ENCODE results near the gene DUSP10.

The DUSP10 gene

DNA sequence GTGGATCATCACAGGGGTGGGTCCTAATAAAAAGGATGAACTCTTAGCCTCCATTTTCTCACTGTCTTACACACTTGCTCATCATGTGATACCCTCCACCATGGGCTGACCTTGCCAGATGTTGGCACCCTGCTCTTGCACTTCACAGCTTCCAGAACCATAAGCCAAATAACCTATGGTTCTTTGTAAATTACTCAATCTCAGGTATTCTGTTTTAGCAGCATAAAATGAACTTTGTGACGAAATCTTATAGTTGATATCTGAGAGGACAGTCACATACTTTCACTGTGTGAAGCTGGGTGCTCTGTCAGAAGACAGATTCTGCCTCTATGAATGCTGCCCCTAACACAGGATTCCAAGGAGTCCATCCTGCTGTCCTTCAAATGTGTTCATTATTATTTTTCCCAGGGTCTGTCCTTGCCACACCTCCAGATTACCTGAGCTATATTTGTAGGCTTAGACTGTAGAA, 13.8 kb downstream of the DUSP10 start:
- no peak for DNase-seq

DNA sequence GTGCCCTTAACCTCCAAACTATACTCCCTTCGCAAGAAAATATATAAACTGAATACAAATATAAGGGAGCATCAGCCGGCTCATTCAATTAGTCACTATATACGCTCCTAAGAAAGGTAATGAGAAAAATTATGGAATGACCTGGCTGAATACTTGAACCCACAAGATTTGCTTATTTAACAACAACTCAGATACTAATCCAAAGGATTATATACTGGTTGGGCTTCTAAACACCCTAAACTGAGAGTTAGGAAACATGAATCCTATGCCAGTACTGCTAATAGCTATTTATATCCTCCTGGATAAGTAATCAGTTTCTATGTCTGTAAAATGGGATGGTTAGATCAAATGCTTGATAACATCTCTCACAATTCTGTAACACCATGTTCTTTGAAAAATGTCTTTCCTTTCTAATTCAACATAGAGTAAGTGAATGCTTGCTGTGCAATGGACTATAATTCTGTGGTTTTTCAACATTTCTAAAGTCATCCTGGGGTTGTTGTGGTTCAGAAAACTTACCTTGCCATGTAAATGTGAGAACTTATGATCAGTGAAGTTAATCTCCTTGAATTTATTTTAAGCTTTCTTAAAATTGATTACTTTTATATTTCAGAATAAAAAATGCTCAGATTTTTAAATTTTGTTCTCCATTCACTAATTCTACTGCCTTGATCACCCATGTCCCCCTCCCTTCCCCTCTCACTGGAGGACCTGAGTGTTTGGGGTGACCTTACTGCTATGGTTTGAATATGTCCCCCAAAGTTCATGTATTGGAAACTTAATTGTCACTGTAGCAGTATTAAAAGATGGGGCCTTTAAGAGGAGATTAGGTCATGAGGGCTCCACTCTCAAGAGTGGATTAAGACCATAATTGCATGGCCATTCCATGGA, 14.5 kb downstream of the DUSP10 start:
- DNase-seq = no peak

GRCh38 chr1:221725735-221726672, 15.9 kb downstream of the DUSP10 start:
- peak; percentile 25 for DNase-seq

GRCh38 chr1:221724931-221725605, 16.8 kb downstream of the DUSP10 start:
- no peak for DNase-seq

- no peak for DNase-seq
Observed at GRCh38 chr1:221723848-221724236, 18.0 kb downstream of the DUSP10 start.

DNA sequence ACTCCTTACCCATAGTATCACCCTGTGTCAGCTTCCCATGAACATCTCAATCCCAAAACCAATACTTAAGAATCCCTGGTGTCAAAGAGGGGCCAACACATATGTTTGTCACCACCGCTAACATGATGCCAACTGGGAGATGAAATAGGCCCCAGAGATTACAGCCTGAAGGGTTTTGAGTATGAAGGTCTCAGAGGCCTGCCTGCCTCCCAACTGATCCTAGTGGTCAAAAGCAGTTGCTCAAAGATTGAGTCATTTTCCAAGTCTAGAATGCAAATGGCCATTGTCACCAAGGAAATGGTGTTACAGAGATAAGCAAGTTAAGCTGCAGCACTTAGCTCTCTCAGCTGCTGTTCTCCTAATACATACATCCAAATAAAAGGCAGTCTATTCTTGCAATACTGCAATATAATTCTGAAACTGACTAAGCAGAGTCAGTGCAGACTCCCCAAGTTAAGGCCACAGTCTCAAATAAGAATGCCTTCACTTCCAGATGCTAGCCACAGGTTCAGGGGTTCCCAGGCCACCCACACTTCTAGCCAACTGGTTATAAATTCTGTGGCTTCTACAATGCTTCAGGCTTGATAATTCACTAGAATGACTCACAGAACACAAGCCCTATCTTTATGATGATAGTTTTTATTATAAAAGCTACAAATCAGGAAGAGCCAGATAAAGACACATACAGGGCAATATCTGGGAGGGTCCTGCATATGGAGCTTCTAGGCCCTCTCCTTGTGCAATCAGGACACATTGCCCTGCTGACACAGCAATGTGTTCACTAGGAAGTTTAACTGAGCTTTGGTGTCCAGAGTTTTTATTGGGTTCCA, 18.7 kb downstream of the DUSP10 start:
- DNase-seq = peak; percentile 31

GRCh38 chr1:221722254-221723017, 19.5 kb downstream of the DUSP10 start:
- DNase-seq = no peak

GRCh38 chr1:221720545-221720944, 21.3 kb downstream of the DUSP10 start:
- no peak for DNase-seq

GRCh38 chr1:221719987-221720386, 21.9 kb downstream of the DUSP10 start:
- DNase-seq = no peak

- no peak for DNase-seq
Observed at GRCh38 chr1:221719278-221719597, 22.7 kb downstream of the DUSP10 start.

- DNase-seq = no peak
Observed at GRCh38 chr1:221718381-221719277, 23.3 kb downstream of the DUSP10 start.

GRCh38 chr1:221717485-221717853, 24.4 kb downstream of the DUSP10 start:
- no peak for DNase-seq

DNA sequence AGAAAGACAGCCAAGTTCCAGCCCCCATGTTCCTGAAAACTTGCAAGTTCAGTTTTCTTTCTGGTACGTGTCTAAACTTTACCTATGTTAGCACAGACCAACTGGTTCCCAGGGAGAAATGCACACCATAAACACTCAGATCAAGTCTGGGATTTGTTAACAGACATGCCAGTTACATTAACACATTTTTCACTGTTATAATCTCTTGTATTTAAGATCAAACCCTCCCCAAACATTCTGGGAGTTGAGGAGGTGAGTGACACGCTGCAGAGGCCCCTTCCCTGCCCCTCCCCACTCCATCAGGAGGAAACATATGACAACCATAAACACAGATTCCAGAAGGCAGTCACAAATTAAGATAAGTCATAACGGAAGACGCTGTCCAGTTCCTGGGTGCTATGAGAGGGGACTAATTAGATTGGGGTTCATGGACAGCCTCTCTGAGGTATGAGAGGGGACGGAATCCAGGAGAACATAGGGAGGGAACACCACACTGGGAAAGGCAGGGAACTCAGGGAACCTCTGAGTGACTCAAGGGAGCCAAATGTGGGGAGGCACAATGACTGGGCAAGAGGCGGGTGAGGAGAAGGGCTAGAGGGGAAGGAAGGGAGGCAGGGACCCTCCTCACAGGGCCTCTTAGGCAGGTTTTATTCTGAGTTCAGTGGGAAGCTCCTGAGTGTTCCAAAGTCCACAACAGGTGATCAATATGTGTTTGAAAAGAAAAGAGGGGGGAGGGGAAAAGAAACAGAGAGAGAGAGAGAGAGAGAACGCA, 25.0 kb downstream of the DUSP10 start:
- peak; percentile 69 for DNase-seq

GRCh38 chr1:221715321-221716169, 26.3 kb downstream of the DUSP10 start:
- no peak for DNase-seq

DNA sequence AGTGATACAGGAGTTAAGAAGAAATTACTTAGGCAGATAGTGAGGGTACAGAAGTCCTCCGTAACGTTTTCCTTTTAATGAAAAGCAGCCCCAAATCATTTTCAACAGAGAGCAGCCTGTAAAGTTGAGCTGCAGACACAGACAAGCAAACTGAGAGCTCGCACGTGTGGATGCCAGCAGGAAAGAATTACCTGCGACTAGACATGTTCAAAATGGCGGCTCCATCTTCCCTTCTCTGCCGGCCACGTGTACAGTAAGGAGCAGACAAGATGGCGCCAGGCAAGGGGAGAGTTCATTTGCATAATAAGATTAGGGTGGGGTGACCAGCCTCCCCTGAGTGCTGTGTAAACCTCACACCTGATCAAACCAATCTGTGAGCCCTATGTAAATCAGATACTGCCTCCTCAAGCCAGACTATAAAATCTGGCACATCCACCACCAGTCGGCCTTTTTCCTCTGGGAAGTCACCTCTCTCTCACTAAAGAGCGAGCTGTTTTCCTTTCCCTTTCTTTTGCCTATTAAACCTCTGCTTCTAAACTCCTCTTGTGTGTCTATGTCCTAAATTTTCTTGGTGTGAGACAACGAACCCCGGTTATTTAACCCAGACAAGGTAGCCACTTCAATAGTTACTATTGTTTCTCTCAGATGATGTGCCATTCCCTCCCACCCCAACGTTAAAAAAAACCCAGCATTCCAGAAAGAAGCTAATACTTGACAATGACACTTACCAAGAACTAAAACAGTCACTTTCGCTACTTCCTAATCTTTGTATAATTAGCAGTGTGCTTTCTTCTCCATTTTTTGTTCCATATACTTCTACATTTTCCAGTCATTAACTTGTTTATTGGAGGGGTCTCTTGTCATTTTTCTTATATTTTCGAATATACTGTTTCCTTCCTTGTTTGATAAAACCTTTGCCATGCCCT, 27.4 kb downstream of the DUSP10 start:
- DNase-seq = no peak

- peak; percentile 33 for DNase-seq
Observed at GRCh38 chr1:221712776-221713431, 29.0 kb downstream of the DUSP10 start.

- peak; percentile 63 for DNase-seq
Observed at GRCh38 chr1:221712198-221712684, 29.6 kb downstream of the DUSP10 start.
